Activated naive CD4-positive, alpha-beta T cell (primary cell): ENCODE data around the gene AFTPH.

ENCODE experiments used
- DNase-seq, 4 experiments: peaks; one replicate each; lab custom pipeline; 2025; lab: John Stamatoyannopoulos, UW

AFTPH gene

DNA sequence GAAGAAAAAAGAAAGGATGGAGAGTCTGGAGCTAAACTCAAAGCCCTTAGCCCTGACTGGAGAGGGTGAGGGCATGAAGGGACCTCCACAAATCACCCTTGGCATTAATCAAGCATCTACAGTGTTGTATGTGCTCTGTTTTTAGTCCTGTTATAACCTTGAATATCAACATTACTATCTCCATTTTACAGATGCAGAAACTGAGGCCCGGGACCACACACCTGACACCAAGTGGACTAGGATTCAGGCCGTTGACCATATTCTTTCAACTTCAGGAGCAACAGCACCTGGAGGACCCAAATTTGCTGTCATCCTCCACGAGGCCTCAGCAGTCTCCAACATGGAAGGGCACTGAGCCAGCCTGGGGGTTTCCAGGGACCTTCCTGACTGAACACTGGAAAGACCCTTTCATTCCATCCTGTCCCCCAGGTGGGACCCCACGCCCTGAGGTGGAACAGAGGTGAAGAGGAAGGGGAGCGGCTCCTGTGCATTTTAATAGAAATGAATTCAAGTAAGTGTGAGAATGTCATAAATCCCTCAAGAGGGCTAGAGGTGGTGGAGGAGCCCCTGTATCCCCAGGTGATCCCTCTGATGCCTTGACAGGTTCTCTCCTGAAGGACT, 88.6 kb downstream of the AFTPH start:
- DNase-seq, result no peak

DNA sequence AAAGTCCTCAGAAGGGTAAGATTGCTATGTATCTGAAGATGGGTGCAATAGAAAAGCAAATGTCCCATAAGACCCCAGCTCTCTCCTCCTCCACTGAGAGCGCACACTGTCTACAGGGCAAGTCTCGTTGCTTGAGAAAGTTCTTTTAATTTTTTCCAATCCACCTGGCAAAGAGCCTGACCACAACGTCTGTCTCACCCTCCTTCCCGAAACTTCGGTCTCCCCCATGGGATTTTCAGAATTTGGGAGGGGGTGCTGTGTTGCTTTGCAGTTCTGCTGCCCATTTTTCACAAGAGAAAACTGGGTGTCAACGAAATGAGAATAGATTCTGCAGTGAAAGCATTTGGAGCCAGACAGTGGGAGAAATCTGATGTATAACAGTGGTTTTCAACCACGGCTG, 89.1 kb downstream of the AFTPH start:
- DNase-seq, result no peak

- DNase-seq, result no peak
Observed at GRCh38 chr2:64615192-64615763, 91.2 kb downstream of the AFTPH start.

DNA sequence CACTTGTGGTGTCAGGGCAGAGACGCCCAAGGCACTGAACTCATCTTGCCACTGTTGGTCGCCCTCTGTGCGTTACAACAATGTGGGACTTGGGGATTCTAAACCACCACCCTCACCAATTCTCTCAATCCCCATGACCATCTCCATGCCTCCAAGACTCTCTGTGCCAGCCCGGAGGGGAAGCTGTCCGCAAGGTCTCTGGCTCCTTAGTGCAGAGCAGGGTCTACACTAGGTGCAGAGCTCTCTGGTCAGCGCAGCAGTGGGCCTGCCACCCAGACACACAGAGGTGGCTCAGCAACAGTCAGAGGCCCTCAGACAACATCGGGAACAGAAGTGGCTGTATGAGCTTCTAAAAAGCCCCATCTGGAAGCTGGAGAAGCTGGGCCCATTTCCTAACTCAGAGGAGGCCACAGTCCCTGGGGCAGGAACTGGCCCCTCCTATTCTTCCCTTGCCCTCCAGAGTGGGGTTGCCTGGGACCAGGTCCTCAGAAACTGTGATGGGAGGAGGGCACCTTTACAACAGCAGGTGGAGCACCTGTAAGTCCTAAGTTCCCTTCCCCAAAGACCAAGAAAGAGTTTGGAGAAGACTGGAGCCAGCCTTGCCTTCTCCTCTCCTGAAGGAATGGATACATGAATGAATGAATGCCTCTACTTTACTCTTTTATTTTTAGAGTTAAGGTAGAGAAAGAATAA, 91.9 kb downstream of the AFTPH start:
- no peak for DNase-seq

DNA sequence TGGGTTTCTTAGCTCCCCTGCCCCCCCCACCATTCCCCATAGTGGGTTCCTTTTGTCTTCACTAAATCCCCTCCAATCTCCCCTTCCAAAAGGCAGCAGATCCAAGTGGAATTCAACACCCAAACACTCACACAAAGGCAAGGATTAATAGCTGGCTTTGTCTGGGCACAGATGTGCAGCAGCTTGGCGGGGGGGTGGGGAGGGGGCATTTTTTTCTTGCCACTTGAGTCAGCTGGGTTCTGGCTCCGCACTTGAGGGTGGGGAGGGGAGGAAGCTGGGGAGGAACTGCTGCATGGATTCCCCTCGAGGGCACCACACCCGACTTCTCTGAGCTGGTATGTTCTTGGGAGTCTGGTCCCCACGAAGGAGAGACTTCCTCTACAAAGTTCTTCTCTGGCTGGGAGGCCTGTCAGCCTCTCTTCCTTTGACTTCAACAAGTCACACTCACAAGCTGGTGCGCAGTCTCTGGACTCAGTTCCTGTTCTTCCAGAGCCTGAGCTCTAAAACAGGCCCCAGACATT, 93.6 kb downstream of the AFTPH start:
- DNase-seq, result no peak

- DNase-seq, result no peak
Observed at GRCh38 chr2:64620661-64621060, 96.5 kb downstream of the AFTPH start.

DNA sequence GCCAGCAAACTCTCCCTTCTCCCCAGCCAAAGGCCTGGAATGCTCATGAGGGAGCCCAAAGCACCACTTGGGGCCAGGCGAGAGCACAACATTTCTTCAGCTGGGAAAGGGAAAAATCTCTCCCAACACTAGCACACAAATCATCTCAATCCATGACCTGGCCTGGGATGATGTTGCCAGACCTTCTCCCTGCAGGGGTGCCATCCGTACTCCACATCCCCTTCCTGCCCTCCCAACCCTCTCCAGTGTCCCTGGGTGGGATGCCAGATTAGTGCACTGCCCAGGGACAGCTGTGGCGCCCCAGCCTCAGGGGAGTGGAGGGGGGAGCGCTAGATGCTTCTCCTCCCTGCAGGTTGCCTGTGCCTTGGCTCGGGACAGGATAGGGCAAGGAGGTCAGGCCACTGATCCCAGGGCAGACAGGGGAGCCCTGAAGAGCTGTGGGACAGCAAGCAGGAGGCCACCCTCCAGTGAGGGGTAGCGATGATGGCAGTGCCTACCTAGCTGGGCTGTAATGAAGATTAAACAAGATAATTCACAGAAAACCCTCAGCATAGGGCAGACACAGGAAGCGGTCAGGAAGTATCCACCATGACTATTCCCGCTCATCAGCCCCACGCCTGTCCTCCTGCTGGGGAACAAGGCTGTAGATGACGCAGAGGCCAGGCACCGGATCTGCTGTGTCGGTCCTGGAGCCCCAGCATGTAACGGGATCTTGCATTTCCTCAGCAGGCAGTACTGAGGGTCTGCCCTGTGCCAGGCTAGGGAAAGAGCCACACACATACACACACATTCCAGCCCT, 98.5 kb downstream of the AFTPH start:
- DNase-seq, result no peak

- DNase-seq, result no peak
Observed at GRCh38 chr2:64623242-64623850, 99.2 kb downstream of the AFTPH start.

DNA sequence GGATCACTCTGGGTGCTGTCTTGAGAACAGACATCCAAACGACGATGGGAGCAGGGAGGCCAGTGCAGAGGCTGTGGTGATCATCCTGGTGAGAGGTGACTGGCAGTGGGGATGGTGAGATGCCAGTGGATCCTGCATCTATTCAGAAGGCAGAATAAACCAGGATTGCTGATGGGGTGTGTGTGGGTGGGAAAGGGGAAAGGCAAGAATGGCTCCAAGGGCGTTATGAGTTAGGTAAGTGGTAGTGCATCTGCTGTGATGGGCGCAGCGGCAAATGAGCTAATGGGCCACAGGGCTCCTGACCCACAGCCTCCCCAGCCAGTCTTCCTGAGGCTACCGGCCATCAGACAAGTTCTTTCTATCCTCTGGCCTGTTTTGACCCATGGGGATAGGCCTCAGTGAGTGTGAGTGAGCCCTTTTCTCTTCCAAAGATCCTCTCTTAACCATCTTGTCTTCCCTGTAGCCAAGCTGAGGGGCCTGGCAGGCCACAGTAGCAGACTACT, 100.0 kb downstream of the AFTPH start:
- DNase-seq, result no peak

DNA sequence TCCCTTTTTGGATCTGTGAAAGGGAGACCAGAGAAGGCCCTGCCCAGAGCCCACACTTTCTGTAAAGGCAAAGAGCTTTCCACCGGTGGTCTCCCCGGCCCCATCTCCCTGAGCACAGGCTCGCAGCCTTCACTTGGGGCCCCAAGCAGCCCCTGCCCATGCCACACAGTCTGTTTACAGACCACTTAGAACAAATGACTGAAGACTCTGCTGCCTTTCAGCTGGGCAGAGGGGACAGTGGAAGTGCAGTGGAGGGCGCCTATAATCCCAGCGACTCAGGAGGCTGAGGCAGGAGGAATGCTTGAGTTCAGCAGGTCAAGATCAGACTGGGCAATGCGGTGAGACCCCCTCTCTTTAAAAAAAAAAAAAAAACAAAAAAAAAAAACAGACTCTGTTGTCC, 100.7 kb downstream of the AFTPH start:
- no peak for DNase-seq

DNA sequence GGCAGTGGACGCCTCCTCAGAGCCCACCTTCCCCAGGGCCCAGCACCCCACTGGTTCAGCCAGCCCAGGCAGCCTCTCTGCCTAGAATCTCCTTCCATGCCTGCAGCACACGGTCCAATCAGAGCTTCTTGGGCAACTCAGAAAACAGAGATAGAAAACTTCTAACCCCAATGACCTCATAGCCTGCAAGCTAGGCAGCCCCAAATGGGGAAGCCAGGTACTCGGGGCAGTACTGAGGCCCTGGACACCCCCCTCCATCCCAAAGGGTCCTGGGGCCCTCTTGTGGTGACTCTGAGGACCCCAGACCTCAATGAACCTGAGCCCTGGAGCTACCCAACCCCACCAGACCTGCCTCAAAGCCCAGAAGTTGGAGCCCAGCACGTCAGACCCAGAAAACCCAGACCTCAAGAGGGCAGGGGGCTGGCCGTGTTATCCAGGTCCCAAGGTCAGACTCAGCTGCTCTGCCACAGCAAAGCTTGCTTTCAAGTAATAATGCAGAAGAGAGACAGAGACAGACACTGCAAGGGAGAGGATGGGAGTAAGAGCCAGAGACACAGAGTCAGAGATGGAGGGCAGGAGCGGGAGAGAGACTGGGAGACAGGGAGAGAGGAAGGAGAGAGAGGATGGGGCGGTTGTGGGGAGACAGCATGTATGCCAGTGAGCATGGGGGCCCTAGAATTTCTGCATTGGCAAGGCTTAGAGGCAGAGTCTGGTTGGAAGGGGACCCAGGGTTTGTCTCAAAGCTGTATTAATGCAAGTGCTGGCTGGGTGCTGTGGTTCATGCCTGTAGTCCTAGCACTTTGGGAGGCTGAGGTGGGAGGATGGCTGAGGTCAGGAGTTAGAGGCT, 101.4 kb downstream of the AFTPH start:
- DNase-seq, result no peak

DNA sequence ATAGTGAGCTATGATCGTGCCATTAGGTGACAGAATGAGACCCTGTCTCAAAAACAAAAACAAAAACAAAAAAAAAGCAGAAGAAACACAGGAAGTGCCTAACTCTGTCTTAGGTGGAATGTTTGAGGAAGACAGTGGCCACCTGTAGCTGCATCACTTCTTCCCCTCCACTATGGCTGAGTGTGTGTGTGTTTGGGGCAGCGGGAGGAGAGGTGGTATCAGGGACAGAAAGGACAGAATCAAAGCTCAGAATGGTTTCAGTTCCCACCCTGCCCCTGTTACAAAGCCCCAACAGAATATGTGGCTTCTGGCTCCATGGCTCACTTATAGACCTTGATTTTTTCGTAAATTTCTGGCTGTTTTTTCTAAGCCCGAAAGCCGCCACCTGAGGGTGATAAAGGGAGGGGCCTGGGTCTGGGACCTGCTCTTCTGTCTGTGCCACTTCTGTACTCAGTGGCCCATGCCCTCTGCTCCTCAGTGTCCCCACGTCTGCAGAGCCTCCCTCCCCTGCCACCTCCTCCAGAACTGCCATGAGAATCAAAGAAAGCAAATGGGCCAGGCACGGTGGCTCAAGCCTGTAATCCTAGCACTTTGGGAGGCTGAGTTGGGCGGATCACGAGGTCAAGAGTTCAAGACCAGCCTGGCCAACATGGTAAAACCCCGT, 102.2 kb downstream of the AFTPH start:
- no peak for DNase-seq

GRCh38 chr2:64626963-64627760, 103.0 kb downstream of the AFTPH start:
- DNase-seq, result no peak

- DNase-seq, result no peak
Observed at GRCh38 chr2:64627860-64628841, 104.0 kb downstream of the AFTPH start.

DNA sequence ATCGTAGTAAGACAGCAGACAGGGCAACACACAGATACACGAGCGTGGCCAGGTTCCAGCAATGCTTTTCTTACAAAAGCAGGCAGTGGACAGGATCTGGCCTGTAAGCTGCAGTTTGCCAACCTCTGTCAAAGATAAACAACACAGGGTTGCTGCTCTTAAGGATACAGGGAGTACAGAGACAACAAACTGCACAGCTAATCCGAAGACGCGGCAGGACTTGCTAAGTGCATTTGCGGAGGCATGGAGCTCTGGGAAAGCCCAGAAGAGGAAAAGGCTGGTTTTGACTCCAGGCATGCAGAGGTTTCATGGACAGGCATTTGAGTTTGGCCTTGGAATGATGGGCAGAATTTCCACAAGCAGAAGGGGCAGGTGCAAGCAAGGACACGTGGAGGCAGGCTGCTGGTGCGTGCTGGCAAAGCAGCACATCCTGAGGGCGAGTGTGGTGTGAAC, 105.2 kb downstream of the AFTPH start:
- DNase-seq, result no peak

DNA sequence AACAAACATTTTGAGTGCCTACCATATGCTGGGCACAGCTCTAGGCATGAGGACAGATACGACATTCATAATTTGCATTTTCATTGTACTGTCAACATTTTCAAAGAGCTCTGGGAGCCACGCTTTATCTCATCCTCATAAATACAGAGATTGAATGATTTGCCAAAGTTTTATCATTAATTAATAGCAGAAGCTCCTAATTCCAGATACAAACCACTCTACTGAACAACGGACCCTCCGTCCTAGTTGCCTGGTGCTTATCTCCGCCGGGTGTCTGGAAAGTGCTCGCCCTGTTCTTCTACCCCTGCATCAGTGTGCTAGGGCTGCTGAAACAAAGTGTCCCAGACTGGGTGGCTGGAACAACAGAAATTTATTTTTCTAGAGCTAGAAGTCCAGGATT, 105.7 kb downstream of the AFTPH start:
- DNase-seq, result no peak

DNA sequence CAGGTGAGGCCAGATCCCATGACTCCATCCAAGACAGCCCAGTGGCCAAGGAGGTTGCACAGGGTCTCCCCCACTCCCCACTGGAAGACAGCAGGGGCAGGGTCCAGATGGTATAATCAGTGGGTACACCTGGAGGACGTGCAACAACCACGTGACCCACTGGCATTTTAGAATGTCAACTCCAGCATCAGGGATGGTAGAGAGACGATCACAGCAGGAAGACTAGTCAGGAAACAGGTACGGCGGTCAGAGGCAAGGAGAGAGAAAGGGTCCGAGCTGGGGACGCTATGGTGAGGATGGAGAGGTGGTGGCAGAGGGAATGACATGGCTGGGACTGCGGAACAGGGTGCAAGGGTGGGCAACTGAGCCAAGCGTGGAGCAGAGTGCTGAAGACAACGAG, 106.6 kb downstream of the AFTPH start:
- no peak for DNase-seq

- no peak for DNase-seq
Observed at GRCh38 chr2:64631771-64632170, 107.6 kb downstream of the AFTPH start.
